GM23338 (cell line): ENCODE measurements around the gene AHR. TPM values are rescaled to one million over a fixed set of nuclear protein-coding genes. Genes with fewer than 3 reads are reported as not detected.

Source experiments
- ATAC-seq: fragments of 200-7000 bp; cut with Tn5 transposase; 3 replicates; pipeline ENCODE4 v1.9.1; 2020
- DNase-seq: peaks from one replicate; pipeline ENCODE4 v3.0.0-alpha.2; 2015; ENCODE audit warnings: low spot score
- H2AFZ ChIP-seq: fragments of 200-600 bp; sonication (generic); 2 replicates; pipeline ENCODE4 v1.8.0; 2016; ENCODE audit warnings: antibody characterized with exemption, mild to moderate bottlenecking, moderate library complexity
- H3F3A ChIP-seq: fragments of 200-600 bp; sonication (generic); replicated peaks from 2 replicates; pipeline ENCODE4 v1.8.0; 2017; ENCODE audit warnings: antibody characterized with exemption, mixed run types, low read depth
- H3K27ac ChIP-seq: fragments of 200-600 bp; sonication (generic); 2 replicates; pipeline ENCODE4 v1.6.1; 2016; ENCODE audit warnings: low read depth
- H3K27me3 ChIP-seq: fragments of 200-600 bp; sonication (generic); 2 replicates; pipeline ENCODE4 v1.8.0; 2016; ENCODE audit warnings: mild to moderate bottlenecking, mixed run types, moderate library complexity; ENCODE audit not compliant: insufficient read depth
- H3K36me3 ChIP-seq: fragments of 200-600 bp; sonication (generic); 2 replicates; pipeline ENCODE4 v1.8.0; 2016; ENCODE audit warnings: mild to moderate bottlenecking; ENCODE audit not compliant: insufficient read depth
- H3K4me1 ChIP-seq: fragments of 200-600 bp; sonication (generic); 2 replicates; pipeline ENCODE4 v1.8.0; 2016; ENCODE audit warnings: mild to moderate bottlenecking, moderate library complexity; ENCODE audit not compliant: insufficient read depth
- H3K4me2 ChIP-seq: fragments of 200-600 bp; sonication (generic); 2 replicates; pipeline ENCODE4 v1.7.1; 2017; ENCODE audit warnings: mixed run types
- H3K4me3 ChIP-seq: fragments of 200-600 bp; sonication (generic); 2 replicates; pipeline ENCODE4 v1.6.1; 2016; ENCODE audit warnings: mixed run types
- H3K79me2 ChIP-seq: fragments of 200-600 bp; sonication (generic); replicated peaks from 2 replicates; pipeline ENCODE4 v1.8.0; 2017; ENCODE audit warnings: mild to moderate bottlenecking; ENCODE audit not compliant: insufficient read depth
- H3K9me2 ChIP-seq: fragments of 200-600 bp; sonication (generic); 2 replicates; pipeline ENCODE4 v1.8.0; 2017; ENCODE audit not compliant: insufficient read depth
- H4K20me1 ChIP-seq: fragments of 200-600 bp; sonication (generic); replicated peaks from 2 replicates; pipeline ENCODE4 v1.8.0; 2017; ENCODE audit warnings: mild to moderate bottlenecking; ENCODE audit not compliant: insufficient read depth
- H3K27ac Mint-ChIP-seq: 2 replicates; pipeline ENCODE4 v1.8.0; 2020; ENCODE audit warnings: inconsistent platforms, mild to moderate bottlenecking, moderate library complexity, mixed read lengths
- H3K27me3 Mint-ChIP-seq: 3 replicates; pipeline ENCODE4 v1.8.0; 2022; ENCODE audit warnings: low read depth, mild to moderate bottlenecking, moderate library complexity, mixed read lengths, inconsistent platforms; ENCODE audit not compliant: insufficient read depth, poor library complexity
- H3K36me3 Mint-ChIP-seq: 3 replicates; pipeline ENCODE4 v1.8.0; 2021; ENCODE audit warnings: low read depth, mild to moderate bottlenecking, inconsistent platforms, moderate library complexity, mixed read lengths
- H3K4me1 Mint-ChIP-seq: 3 replicates; pipeline ENCODE4 v1.8.0; 2020; ENCODE audit warnings: mild to moderate bottlenecking, inconsistent platforms, mixed read lengths
- H3K4me3 Mint-ChIP-seq: 3 replicates; pipeline ENCODE4 v1.8.0; 2021; ENCODE audit warnings: moderate library complexity, mild to moderate bottlenecking, inconsistent platforms, mixed read lengths
- H3K9me3 Mint-ChIP-seq: 3 replicates; pipeline ENCODE4 v1.8.0; 2020; ENCODE audit warnings: moderate library complexity, mild to moderate bottlenecking, inconsistent platforms, mixed read lengths
- CREB1 ChIP-seq: fragments of 250-450 bp; sonication (Bioruptor Pico); IDR thresholded peaks from 2 replicates; pipeline ENCODE4 v1.5.0; 2020; ENCODE audit warnings: low read depth, mild to moderate bottlenecking, moderate library complexity
- CTCF ChIP-seq, 2 experiments: fragments of 200-600 bp in 1 of 2; sonication (generic) in 1 of 2; conservative IDR thresholded peaks; 2 replicates each; pipeline versions ENCODE4 v1.5.1 to v1.6.1; 2016 to 2017; ENCODE audit warnings: antibody characterized with exemption in 2 of 2, low read depth in 2 of 2, mild to moderate bottlenecking in 2 of 2, moderate library complexity in 1 of 2
- ETS1 ChIP-seq: IDR thresholded peaks from 2 replicates; pipeline ENCODE4 v1.6.1; 2016; ENCODE audit warnings: antibody characterized with exemption
- EZH2 ChIP-seq: fragments of 200-600 bp; sonication (generic); IDR thresholded peaks from one replicate; pipeline ENCODE4 v1.8.0; 2017; ENCODE audit warnings: antibody characterized with exemption, mild to moderate bottlenecking, low read depth; ENCODE audit not compliant: unreplicated experiment
- JUNB ChIP-seq: IDR thresholded peaks from one replicate; pipeline ENCODE4 v1.6.1; 2016; ENCODE audit warnings: antibody characterized with exemption; ENCODE audit not compliant: unreplicated experiment
- NANOG ChIP-seq: IDR thresholded peaks from 2 replicates; pipeline ENCODE4 v1.6.1; 2016; ENCODE audit warnings: antibody characterized with exemption, borderline replicate concordance
- POLR2AphosphoS5 ChIP-seq: IDR thresholded peaks from 2 replicates; pipeline ENCODE4 v1.6.1; 2016; ENCODE audit warnings: antibody characterized with exemption, low read depth
- STAT1 ChIP-seq: IDR thresholded peaks from one replicate; pipeline ENCODE4 v1.6.1; 2016; ENCODE audit warnings: antibody characterized with exemption; ENCODE audit not compliant: unreplicated experiment
- ZNF114 ChIP-seq: fragments of 250-450 bp; sonication (Bioruptor Pico); IDR thresholded peaks from 2 replicates; pipeline ENCODE4 v1.5.0; 2020; ENCODE audit warnings: mild to moderate bottlenecking, moderate library complexity
- ZNF462 ChIP-seq: fragments of 250-450 bp; sonication (Bioruptor Pico); IDR thresholded peaks from 2 replicates; pipeline ENCODE4 v1.5.0; 2020; ENCODE audit warnings: mild to moderate bottlenecking, moderate library complexity
- polyA plus RNA-seq: library from polyadenylated mRNA; unstranded; fragments of >200 nt; fragmentation: Nextera tagmentation; extraction: Ambion mirVana; gene quantifications from 2 replicates; pipeline ENCODE4 v1.2.1, GENCODE V29; 2016
- total RNA-seq: library from RNA; depleted of rRNA; stranded (reverse); fragments of >200 nt; shearing (Covaris generic); gene quantifications from 2 replicates; pipeline ENCODE4 v1.2.3, GENCODE V29; 2014
- TF ChIP-seq, protein P1 (sequence below): IDR thresholded peaks from one replicate; pipeline ENCODE4 v1.6.1; 2018; ENCODE audit warnings: antibody characterized with exemption; ENCODE audit not compliant: unreplicated experiment

Gene AHR
- total and polyA plus RNA-seq, 2 experiments from 2014 or later: 3.4 to 14.9 TPM

DNA sequence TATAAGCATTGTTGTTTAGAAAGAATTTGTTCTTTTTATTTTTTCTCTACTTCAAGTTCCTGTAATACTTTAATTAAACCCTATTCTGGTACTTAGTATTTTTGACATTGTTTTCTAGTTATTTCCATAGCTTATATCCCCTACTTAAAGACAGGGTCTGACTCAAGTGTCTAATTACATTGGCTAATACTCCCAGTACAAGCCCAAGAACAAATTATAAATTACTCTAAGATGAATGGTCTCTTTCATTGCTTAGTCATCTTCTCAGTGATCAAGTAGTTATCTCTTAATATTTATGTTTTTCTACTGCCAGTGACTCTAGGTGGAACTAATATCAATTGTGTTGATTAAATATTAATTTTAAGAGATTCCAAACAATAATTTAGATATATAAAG is 21.6 kb downstream of the AHR start (continued):
- TF ChIP-seq, protein P1, sequence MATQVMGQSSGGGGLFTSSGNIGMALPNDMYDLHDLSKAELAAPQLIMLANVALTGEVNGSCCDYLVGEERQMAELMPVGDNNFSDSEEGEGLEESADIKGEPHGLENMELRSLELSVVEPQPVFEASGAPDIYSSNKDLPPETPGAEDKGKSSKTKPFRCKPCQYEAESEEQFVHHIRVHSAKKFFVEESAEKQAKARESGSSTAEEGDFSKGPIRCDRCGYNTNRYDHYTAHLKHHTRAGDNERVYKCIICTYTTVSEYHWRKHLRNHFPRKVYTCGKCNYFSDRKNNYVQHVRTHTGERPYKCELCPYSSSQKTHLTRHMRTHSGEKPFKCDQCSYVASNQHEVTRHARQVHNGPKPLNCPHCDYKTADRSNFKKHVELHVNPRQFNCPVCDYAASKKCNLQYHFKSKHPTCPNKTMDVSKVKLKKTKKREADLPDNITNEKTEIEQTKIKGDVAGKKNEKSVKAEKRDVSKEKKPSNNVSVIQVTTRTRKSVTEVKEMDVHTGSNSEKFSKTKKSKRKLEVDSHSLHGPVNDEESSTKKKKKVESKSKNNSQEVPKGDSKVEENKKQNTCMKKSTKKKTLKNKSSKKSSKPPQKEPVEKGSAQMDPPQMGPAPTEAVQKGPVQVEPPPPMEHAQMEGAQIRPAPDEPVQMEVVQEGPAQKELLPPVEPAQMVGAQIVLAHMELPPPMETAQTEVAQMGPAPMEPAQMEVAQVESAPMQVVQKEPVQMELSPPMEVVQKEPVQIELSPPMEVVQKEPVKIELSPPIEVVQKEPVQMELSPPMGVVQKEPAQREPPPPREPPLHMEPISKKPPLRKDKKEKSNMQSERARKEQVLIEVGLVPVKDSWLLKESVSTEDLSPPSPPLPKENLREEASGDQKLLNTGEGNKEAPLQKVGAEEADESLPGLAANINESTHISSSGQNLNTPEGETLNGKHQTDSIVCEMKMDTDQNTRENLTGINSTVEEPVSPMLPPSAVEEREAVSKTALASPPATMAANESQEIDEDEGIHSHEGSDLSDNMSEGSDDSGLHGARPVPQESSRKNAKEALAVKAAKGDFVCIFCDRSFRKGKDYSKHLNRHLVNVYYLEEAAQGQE: no peak
- TF ChIP-seq CTCF (conservative IDR thresholded peaks at IDR 0.05; ENCODE audit: low read depth in 2 of 2): no peak

DNA sequence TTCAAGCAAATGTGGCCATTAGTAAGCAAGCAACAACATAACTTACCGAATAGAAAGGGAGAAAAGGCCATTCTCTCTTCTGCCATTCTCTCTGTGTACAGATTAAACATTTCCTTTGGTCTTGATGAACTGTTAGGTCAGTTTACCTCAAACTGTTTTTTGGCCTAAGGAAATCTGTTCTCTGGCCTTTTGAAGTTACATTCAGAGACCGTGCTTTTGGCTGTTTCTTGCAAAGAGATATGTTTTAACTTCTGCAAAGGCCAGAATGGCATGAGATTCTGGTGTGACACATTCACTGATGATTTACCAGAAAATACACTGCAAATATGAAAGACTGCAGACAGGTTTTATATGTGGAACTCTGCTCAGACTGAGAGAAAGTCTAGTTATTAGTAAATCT is 22.2 kb downstream of the AHR start:
- no peaks in the 10 kb centered on the region for H3F3A ChIP-seq
- no peaks in the 10 kb centered on the region; the same call in 1 of the 2 replicates for H3K4me1 ChIP-seq
- no peak overlapping the region for H3K4me2 ChIP-seq
- no peaks in the 10 kb centered on the region for H3K9me2 ChIP-seq
- Mint-ChIP-seq H3K4me1 (peaks cover 24% of the 10 kb centered on the region), H3K4me3 (no peak overlapping the region), H3K27ac (no peak overlapping the region), H3K9me3 (no peaks in the 10 kb centered on the region), H3K27me3 (peaks cover 4% of the 10 kb centered on the region), H3K36me3 (no peaks in the 10 kb centered on the region)
- no peak overlapping the region for H3K4me3 ChIP-seq
- H4K20me1 ChIP-seq: no peaks in the 10 kb centered on the region
- peaks cover 34% of the 10 kb centered on the region for H3K79me2 ChIP-seq
- no peak overlapping the region for H3K27ac ChIP-seq
- no peaks in the 10 kb centered on the region for H3K27me3 ChIP-seq
- H2AFZ ChIP-seq: no peak overlapping the region
- H3K36me3 ChIP-seq: no peaks in the 10 kb centered on the region
- ATAC-seq (no peak), DNase-seq (no peak)
- no peak for TF ChIP-seq ETS1
- TF ChIP-seq CTCF (conservative IDR thresholded peaks at IDR 0.05; ENCODE audit: low read depth in 2 of 2): no peak
- TF ChIP-seq ZNF114 (CRISPR knock-in tag): no peak
- TF ChIP-seq STAT1: no peak
- no peak for TF ChIP-seq NANOG
- TF ChIP-seq EZH2: no peak
- TF ChIP-seq ZNF462: no peak
- no peak for TF ChIP-seq POLR2AphosphoS5
- no peak for TF ChIP-seq JUNB
- TF ChIP-seq CREB1 (CRISPR knock-in tag): no peak
